T-helper 2 cell treated with Interferon-gamma antibody and Interleukin-4, amounts not matched to agents 5 μg/mL and 100 μg/mL, for 36 hours (primary cell): ENCODE data around the gene FGFRL1.
"Not testable (repeated sequence)": the region's sequence is repeated elsewhere in the genome, so short reads cannot be mapped to it uniquely, and the experiment has no call there.

Source experiments
- DNase-seq: peaks from one replicate; pipeline ENCODE4 v3.0.0; 2021; ENCODE audit warnings: low spot score
- H3K27ac Mint-ChIP-seq: one replicate; pipeline ENCODE4 v1.8.0; 2021; ENCODE audit warnings: mild to moderate bottlenecking, mixed read lengths
- H3K27me3 Mint-ChIP-seq: one replicate; pipeline ENCODE4 v1.8.0; 2021; ENCODE audit warnings: low read depth, mixed read lengths
- H3K36me3 Mint-ChIP-seq: one replicate; pipeline ENCODE4 v1.8.0; 2021; ENCODE audit warnings: low read depth, mixed read lengths
- H3K4me1 Mint-ChIP-seq: one replicate; pipeline ENCODE4 v1.8.0; 2021; ENCODE audit warnings: low read depth, mixed read lengths
- H3K4me3 Mint-ChIP-seq: one replicate; pipeline ENCODE4 v1.8.0; 2022; ENCODE audit warnings: mild to moderate bottlenecking, moderate library complexity, mixed read lengths
- H3K9me3 Mint-ChIP-seq: one replicate; pipeline ENCODE4 v1.8.0; 2021; ENCODE audit warnings: mixed read lengths

The FGFRL1 gene

GRCh38 chr4:995311-996026 is 16.0 kb upstream of the FGFRL1 start:
- no peaks in the 10 kb centered on the region for H3K9me3 Mint-ChIP-seq
- no peaks in the 10 kb centered on the region for H3K36me3 Mint-ChIP-seq
- H3K4me1 Mint-ChIP-seq: no peaks in the 10 kb centered on the region
- H3K27ac Mint-ChIP-seq: no peak overlapping the region
- no peak overlapping the region for H3K4me3 Mint-ChIP-seq
- peaks cover 27% of the 10 kb centered on the region for H3K27me3 Mint-ChIP-seq
- no peak for DNase-seq

- Mint-ChIP-seq H3K36me3 (no peaks in the 10 kb centered on the region), H3K4me3 (no peak overlapping the region), H3K9me3 (no peaks in the 10 kb centered on the region), H3K27me3 (peaks cover 29% of the 10 kb centered on the region), H3K4me1 (no peaks in the 10 kb centered on the region), H3K27ac (no peak overlapping the region)
- no peak for DNase-seq
Measured at GRCh38 chr4:996030-996996, 15.1 kb upstream of the FGFRL1 start.

- Mint-ChIP-seq H3K4me3 (no peak overlapping the region), H3K27ac (no peak overlapping the region)
Measured at GRCh38 chr4:996997-997374, 14.4 kb upstream of the FGFRL1 start.

GRCh38 chr4:997375-998071 is 13.9 kb upstream of the FGFRL1 start:
- H3K27me3 Mint-ChIP-seq: peaks cover 37% of the 10 kb centered on the region
- H3K4me3 Mint-ChIP-seq: no peak overlapping the region
- no peak overlapping the region for H3K27ac Mint-ChIP-seq
- H3K9me3 Mint-ChIP-seq: no peaks in the 10 kb centered on the region
- H3K36me3 Mint-ChIP-seq: no peaks in the 10 kb centered on the region
- no peaks in the 10 kb centered on the region for H3K4me1 Mint-ChIP-seq
- DNase-seq: no peak

More at GRCh38 chr4:996997-997374, 14.4 kb upstream of the FGFRL1 start:
- H3K9me3 Mint-ChIP-seq: no peaks in the 10 kb centered on the region
- DNase-seq: no peak
- no peaks in the 10 kb centered on the region for H3K4me1 Mint-ChIP-seq
- H3K36me3 Mint-ChIP-seq: no peaks in the 10 kb centered on the region
- peaks cover 35% of the 10 kb centered on the region for H3K27me3 Mint-ChIP-seq

GRCh38 chr4:998096-998691 is 13.2 kb upstream of the FGFRL1 start:
- peaks cover 37% of the 10 kb centered on the region for H3K27me3 Mint-ChIP-seq
- no peaks in the 10 kb centered on the region for H3K36me3 Mint-ChIP-seq
- no peak overlapping the region for H3K4me3 Mint-ChIP-seq
- no peaks in the 10 kb centered on the region for H3K9me3 Mint-ChIP-seq
- H3K27ac Mint-ChIP-seq: no peak overlapping the region
- H3K4me1 Mint-ChIP-seq: no peaks in the 10 kb centered on the region
- no peak for DNase-seq

GRCh38 chr4:999240-999863 is 12.1 kb upstream of the FGFRL1 start:
- not testable (repeated sequence) for H3K4me1 Mint-ChIP-seq, H3K36me3 Mint-ChIP-seq, H3K9me3 Mint-ChIP-seq, H3K4me3 Mint-ChIP-seq, DNase-seq, H3K27ac Mint-ChIP-seq
- H3K27me3 Mint-ChIP-seq: peaks cover 41% of the 10 kb centered on the region

- DNase-seq: no peak
- H3K27ac Mint-ChIP-seq: no peak overlapping the region
- H3K4me1 Mint-ChIP-seq: no peaks in the 10 kb centered on the region
- no peak overlapping the region for H3K4me3 Mint-ChIP-seq
- H3K36me3 Mint-ChIP-seq: no peaks in the 10 kb centered on the region
- H3K9me3 Mint-ChIP-seq: no peaks in the 10 kb centered on the region
- peaks cover 46% of the 10 kb centered on the region for H3K27me3 Mint-ChIP-seq
Measured at GRCh38 chr4:999882-1000425, 11.5 kb upstream of the FGFRL1 start.

GRCh38 chr4:1000686-1001260 is 10.7 kb upstream of the FGFRL1 start:
- no peak for DNase-seq
- Mint-ChIP-seq H3K4me1 (no peaks in the 10 kb centered on the region), H3K27me3 (peaks cover 48% of the 10 kb centered on the region), H3K36me3 (no peaks in the 10 kb centered on the region), H3K27ac (no peak overlapping the region), H3K4me3 (no peak overlapping the region), H3K9me3 (no peaks in the 10 kb centered on the region)

GRCh38 chr4:1001561-1002130 is 9.8 kb upstream of the FGFRL1 start:
- no peak overlapping the region for H3K27ac Mint-ChIP-seq
- H3K27me3 Mint-ChIP-seq: peaks cover 47% of the 10 kb centered on the region
- H3K9me3 Mint-ChIP-seq: no peaks in the 10 kb centered on the region
- H3K4me3 Mint-ChIP-seq: no peak overlapping the region
- H3K4me1 Mint-ChIP-seq: no peaks in the 10 kb centered on the region
- DNase-seq: no peak
- no peaks in the 10 kb centered on the region for H3K36me3 Mint-ChIP-seq

- Mint-ChIP-seq H3K27me3 (peaks cover 48% of the 10 kb centered on the region), H3K4me1 (no peaks in the 10 kb centered on the region), H3K36me3 (no peaks in the 10 kb centered on the region), H3K9me3 (no peaks in the 10 kb centered on the region), H3K27ac (no peak overlapping the region), H3K4me3 (no peak overlapping the region)
- no peak for DNase-seq
Measured at GRCh38 chr4:1002131-1002630, 9.2 kb upstream of the FGFRL1 start.

GRCh38 chr4:1002631-1003251 is 8.7 kb upstream of the FGFRL1 start:
- Mint-ChIP-seq H3K4me3 (no peak overlapping the region), H3K4me1 (peaks cover 2% of the 10 kb centered on the region), H3K9me3 (no peaks in the 10 kb centered on the region), H3K27me3 (peaks cover 50% of the 10 kb centered on the region), H3K27ac (no peak overlapping the region), H3K36me3 (no peaks in the 10 kb centered on the region)
- no peak for DNase-seq
